H1 (cell line): Measurements from ENCODE around the gene PVR.
"Not testable (repeated sequence)": the region's sequence is repeated elsewhere in the genome, so short reads cannot be mapped to it uniquely, and the experiment has no call there.

ENCODE experiments used
- CREB1 ChIP-seq: IDR thresholded peaks from 2 replicates; pipeline ENCODE4 v1.6.1; 2012; ENCODE audit warnings: inconsistent platforms
- CTBP2 ChIP-seq: IDR thresholded peaks from 2 replicates; pipeline ENCODE4 v1.7.0; 2011; ENCODE audit warnings: borderline replicate concordance, mild to moderate bottlenecking, moderate library complexity, mixed read lengths, low read length; ENCODE audit not compliant: insufficient read depth, insufficient read length
- TF ChIP-seq, protein P1 (sequence below), 3 experiments: IDR thresholded peaks; 1 replicate in 2 of 3; 2 replicates in 1 of 3; pipeline versions ENCODE4 v1.5.1 to v1.6.1; 2011; ENCODE audit warnings: low read length in 3 of 3, mild to moderate bottlenecking in 3 of 3, inconsistent platforms in 2 of 3, low read depth in 1 of 3, moderate library complexity in 1 of 3; ENCODE audit not compliant: insufficient read depth in 1 of 3; ENCODE audit errors: control extremely low read depth in 1 of 3

DNA sequence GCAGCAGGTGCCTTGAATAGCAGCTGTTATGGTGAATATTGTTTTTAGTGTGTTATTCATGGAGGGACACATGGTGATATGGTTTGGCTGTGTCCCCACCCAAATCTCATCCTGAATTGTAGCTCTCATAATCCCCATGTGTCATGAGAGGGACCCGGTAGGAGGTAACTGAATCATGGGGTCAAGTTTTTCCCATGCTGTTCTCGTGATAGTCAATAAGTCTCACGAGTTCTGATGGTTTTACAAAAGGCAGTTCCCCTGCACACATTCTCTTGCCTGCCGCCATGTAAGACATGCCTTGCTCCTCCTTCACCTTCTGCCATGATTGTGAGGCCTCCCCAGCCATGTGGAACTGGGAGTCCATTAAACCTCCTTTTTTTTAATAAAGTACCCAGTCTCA lies 18.1 kb upstream of the PVR start:
- not testable (repeated sequence) for TF ChIP-seq CTBP2, CREB1
- TF ChIP-seq, protein P1, sequence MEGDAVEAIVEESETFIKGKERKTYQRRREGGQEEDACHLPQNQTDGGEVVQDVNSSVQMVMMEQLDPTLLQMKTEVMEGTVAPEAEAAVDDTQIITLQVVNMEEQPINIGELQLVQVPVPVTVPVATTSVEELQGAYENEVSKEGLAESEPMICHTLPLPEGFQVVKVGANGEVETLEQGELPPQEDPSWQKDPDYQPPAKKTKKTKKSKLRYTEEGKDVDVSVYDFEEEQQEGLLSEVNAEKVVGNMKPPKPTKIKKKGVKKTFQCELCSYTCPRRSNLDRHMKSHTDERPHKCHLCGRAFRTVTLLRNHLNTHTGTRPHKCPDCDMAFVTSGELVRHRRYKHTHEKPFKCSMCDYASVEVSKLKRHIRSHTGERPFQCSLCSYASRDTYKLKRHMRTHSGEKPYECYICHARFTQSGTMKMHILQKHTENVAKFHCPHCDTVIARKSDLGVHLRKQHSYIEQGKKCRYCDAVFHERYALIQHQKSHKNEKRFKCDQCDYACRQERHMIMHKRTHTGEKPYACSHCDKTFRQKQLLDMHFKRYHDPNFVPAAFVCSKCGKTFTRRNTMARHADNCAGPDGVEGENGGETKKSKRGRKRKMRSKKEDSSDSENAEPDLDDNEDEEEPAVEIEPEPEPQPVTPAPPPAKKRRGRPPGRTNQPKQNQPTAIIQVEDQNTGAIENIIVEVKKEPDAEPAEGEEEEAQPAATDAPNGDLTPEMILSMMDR (IDR thresholded peaks at IDR 0.05; ENCODE audit: control extremely low read depth in 1 of 3, insufficient read depth in 1 of 3, low read depth in 1 of 3, low read length in 3 of 3) = not testable (repeated sequence)
